ENCODE results near the gene TRPM3.

Gene TRPM3

DNA sequence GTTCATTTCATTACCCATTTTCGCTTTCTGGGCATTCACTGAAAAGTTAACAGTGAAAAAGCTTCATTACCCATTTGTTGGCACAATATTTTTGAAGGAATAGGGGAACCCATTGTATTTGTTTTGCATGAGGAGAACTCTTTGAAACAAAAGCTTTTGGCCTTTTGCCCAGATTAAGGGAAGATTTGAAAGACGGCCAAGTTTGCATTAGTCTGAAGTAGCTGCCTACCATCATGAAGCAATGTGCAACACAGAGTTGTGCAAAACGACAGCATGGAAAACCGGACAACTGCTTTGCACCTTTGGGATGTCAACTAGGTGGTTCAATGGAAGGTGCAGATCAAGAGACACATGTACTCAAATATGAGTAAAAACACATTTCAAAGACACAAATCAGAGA, 84.9 kb downstream of the TRPM3 start:
- DNase-seq (ENCODE audit: low spot score): no peak
- TF ChIP-seq, protein P1, sequence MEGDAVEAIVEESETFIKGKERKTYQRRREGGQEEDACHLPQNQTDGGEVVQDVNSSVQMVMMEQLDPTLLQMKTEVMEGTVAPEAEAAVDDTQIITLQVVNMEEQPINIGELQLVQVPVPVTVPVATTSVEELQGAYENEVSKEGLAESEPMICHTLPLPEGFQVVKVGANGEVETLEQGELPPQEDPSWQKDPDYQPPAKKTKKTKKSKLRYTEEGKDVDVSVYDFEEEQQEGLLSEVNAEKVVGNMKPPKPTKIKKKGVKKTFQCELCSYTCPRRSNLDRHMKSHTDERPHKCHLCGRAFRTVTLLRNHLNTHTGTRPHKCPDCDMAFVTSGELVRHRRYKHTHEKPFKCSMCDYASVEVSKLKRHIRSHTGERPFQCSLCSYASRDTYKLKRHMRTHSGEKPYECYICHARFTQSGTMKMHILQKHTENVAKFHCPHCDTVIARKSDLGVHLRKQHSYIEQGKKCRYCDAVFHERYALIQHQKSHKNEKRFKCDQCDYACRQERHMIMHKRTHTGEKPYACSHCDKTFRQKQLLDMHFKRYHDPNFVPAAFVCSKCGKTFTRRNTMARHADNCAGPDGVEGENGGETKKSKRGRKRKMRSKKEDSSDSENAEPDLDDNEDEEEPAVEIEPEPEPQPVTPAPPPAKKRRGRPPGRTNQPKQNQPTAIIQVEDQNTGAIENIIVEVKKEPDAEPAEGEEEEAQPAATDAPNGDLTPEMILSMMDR (IDR thresholded peaks at IDR 0.05; ENCODE audit: extremely low read depth, insufficient read depth, missing control alignments): no peak
- in situ Hi-C loops (cut with MboI; ENCODE audit: low pct_unique_long_range_greater_than_20kb, low sequenced_read_pairs, unreplicated experiment): no loop called here

DNA sequence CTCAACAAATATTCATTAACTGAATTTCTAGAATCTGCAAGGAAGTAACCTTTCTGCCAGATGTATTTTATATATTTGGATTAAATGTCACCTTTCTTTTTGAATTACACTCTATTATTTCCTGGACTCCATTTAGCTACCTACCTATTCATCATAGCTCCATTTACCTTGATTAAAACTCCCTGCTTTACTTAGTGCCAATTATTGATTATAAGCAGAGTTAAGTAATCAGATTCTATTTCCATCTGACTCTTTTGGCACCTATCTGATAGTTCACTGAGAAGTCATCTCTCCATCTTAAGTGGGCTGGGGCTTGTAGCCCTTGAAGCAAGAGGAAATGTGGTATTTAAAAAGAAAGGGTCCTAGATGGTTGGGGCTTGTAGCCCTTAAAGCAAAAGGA, 88.6 kb downstream of the TRPM3 start:
- TF ChIP-seq, protein P1 (IDR thresholded peaks at IDR 0.05; ENCODE audit: extremely low read depth, insufficient read depth, missing control alignments): no peak
- in situ Hi-C loops (cut with MboI; ENCODE audit: low pct_unique_long_range_greater_than_20kb, low sequenced_read_pairs, unreplicated experiment): no loop called here
- DNase-seq (ENCODE audit: low spot score): no peak

DNA sequence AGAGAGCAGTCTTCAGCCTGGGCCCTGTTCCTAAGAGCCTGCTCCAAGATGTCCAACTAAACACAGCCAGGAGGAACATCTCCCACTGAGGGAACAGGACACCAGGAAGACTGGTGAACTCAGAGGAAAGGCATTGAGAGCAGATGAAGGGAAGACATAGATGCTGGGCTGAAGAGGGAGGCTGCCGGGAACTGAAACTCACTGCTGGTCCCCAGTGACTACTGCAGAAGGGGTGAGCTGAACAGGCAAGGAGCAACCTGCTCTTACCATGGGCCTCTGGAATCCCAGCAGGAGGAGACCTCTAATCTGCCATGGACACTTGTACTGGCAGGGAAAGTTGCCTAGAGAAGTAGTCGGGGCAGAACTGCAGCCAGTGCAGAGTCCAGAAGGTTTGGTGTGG, 95.7 kb downstream of the TRPM3 start:
- TF ChIP-seq, protein P1 (IDR thresholded peaks at IDR 0.05; ENCODE audit: extremely low read depth, insufficient read depth, missing control alignments): no peak

DNA sequence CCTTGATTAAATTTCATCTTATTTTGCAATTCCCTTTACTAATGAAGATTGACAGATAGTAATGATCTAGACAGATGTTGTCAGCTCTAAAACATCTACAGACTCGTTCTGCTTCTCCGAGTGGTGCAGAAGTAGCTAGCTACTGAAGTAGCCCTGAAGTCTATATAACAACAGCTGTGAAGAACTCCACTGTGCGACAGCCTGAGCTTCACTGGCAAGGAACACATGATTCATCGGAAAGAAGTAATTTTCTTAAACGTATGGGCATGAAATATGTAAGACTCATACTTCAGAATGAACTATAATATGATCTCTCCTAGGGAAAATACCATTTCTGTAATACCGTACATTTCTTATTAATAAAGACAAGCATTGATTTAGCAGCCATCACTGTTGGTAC, 96.2 kb downstream of the TRPM3 start:
- TF ChIP-seq, protein P1 (IDR thresholded peaks at IDR 0.05; ENCODE audit: extremely low read depth, insufficient read depth, missing control alignments): no peak
- no peak for DNase-seq (ENCODE audit: low spot score)
- in situ Hi-C loops (cut with MboI; ENCODE audit: low pct_unique_long_range_greater_than_20kb, low sequenced_read_pairs, unreplicated experiment): no loop called here

More for the DNA sequence above, 95.7 kb downstream of the TRPM3 start:
- DNase-seq (ENCODE audit: low spot score): no peak
- in situ Hi-C loops (cut with MboI; ENCODE audit: low pct_unique_long_range_greater_than_20kb, low sequenced_read_pairs, unreplicated experiment): no loop called here

DNA sequence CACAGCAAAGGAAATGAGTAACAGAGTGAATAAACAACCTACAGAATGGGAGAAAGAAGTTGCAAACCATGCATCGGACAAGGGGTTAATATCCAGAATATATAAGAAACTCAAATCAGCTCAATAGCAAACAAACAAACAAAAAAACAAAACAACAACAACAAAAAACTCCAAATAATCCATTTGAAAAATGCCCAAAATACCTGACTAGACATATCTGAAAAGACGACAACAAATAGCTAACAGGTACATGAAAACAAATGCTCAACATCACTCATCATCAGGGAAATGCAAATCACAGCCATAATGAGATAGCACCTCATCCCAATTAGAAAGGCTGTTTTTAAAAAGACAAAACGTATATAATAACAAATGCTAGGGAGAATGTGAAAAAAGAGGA, 111.2 kb downstream of the TRPM3 start:
- TF ChIP-seq, protein P1 (IDR thresholded peaks at IDR 0.05; ENCODE audit: extremely low read depth, insufficient read depth, missing control alignments): no peak
- in situ Hi-C loops (cut with MboI; ENCODE audit: low pct_unique_long_range_greater_than_20kb, low sequenced_read_pairs, unreplicated experiment): loop anchor here (25.0 kb wide), 1 partner anchor 373 kb away; no protein-coding TSS in a partner anchor
- DNase-seq (ENCODE audit: low spot score): no peak

DNA sequence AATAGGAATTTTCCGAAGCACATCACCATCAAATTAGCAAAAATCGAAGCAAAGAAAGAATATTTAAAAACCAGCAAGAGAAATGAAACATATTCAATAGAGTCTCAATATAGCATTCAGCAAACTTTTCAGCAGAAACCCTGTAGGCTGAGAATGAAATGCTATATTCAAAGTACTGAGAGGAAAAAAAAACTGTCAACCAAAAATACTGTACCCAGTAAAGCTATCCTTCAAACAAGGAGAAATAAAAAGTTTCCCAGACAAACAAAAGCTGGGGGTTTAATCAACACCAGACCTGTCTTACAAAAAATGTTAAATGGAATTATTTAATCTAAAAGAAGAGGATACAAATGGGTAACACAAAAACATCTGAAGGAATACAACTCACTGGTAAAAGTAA, 116.0 kb downstream of the TRPM3 start:
- in situ Hi-C loops (cut with MboI; ENCODE audit: low pct_unique_long_range_greater_than_20kb, low sequenced_read_pairs, unreplicated experiment): loop anchor here (25.0 kb wide), 1 partner anchor 368 kb away; no protein-coding TSS in a partner anchor
- TF ChIP-seq, protein P1 (IDR thresholded peaks at IDR 0.05; ENCODE audit: extremely low read depth, insufficient read depth, missing control alignments): no peak
- no peak for DNase-seq (ENCODE audit: low spot score)

DNA sequence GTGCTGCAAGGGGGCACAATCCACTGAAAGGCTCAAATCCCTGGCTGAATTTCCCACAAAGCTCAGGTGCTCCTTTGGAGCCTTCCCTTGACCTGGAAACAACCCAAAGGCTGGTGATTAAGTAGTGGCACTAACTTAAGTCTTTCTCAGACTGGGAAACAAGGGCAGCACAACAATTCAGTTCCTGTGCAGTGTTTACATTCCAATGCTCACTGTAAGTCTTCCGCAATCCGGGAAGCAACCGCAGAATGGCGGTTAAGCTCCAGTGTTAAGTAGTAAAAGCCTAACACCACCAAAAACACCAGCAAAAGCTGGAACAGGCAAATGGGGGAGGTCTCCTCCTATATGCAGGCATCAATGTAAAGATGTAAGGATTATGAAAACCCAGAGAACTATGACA, 117.2 kb downstream of the TRPM3 start:
- in situ Hi-C loops (cut with MboI; ENCODE audit: low pct_unique_long_range_greater_than_20kb, low sequenced_read_pairs, unreplicated experiment): loop anchor here (25.0 kb wide), 1 partner anchor 367 kb away; no protein-coding TSS in a partner anchor
- TF ChIP-seq, protein P1 (IDR thresholded peaks at IDR 0.05; ENCODE audit: extremely low read depth, insufficient read depth, missing control alignments): no peak
- DNase-seq (ENCODE audit: low spot score): no peak
